Measurements from ENCODE around the gene KLHL42.

The KLHL42 gene

DNA sequence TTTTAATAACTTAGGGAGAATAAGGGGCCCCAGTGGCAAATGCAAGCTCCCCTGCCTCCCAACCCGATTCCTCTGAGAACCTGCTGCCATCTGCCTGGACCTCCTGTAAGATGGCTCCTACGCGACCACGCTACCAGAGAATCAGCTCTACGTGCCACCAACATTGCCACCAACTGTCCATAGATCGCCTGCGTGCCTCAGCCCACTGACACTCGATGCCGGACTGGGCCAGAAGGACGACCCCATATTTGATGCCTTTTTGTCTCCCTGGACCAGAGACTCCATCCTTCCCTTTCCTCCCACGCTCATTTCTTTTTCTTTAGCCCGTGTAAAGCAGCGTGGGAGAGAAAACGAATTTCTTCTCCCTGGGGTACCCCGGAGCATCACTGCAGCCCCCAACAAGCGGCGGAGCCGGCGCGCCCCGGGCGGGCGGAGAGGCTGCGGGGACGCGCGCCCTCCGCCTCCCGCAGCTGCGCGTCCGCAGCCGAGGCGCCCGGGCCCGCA, 565 bp upstream of the KLHL42 start:
- Histone ChIP-seq H3K9me3 (ENCODE audit: control insufficient read depth, insufficient read depth, low read depth, low read length) (no peaks in the 10 kb centered on the region), H3K4me3 (ENCODE audit: low read depth, low read length) (peak overlapping the region; percentile 83), H3K4me1 (ENCODE audit: control insufficient read depth, insufficient read depth, low read length) (peaks cover 9% of the 10 kb centered on the region; the same call in 1 of the 2 replicates), H3K36me3 (ENCODE audit: control insufficient read depth in 2 of 2, insufficient read depth in 1 of 2, low read length in 2 of 2) (peaks cover 7 to 12% of the 10 kb centered on the region in 2 experiments), H3K27ac (ENCODE audit: extremely low read depth, low read depth, low read length) (peak overlapping the region; percentile 99)
- CTCF ChIA-PET = no interaction called here
- POLR2A ChIA-PET = interaction anchor here (1.1 to 1.5 kb wide), 5 partner anchors 11 to 599 kb away, joined by 3 to 5 read pairs (median 3); partner anchors contain the start of gene MRPS35
- TF ChIP-seq GLIS1 (tag by site-specific recombination; IDR thresholded peaks at IDR 0.05) = no peak
- no peak for TF ChIP-seq ZNF239 (tag by site-specific recombination; IDR thresholded peaks at IDR 0.05)
- no peak for TF ChIP-seq MYNN (tag by site-specific recombination; IDR thresholded peaks at IDR 0.05; ENCODE audit: borderline replicate concordance)
- TF ChIP-seq MEIS1 (CRISPR knock-in tag; IDR thresholded peaks at IDR 0.05; ENCODE audit: borderline replicate concordance) = no peak
- TF ChIP-seq, protein P1, sequence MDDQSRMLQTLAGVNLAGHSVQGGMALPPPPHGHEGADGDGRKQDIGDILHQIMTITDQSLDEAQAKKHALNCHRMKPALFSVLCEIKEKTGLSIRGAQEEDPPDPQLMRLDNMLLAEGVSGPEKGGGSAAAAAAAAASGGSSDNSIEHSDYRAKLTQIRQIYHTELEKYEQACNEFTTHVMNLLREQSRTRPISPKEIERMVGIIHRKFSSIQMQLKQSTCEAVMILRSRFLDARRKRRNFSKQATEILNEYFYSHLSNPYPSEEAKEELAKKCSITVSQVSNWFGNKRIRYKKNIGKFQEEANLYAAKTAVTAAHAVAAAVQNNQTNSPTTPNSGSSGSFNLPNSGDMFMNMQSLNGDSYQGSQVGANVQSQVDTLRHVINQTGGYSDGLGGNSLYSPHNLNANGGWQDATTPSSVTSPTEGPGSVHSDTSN (CRISPR knock-in tag; IDR thresholded peaks at IDR 0.05) = no peak
- no peak for TF ChIP-seq BCL6B (tag by site-specific recombination; IDR thresholded peaks at IDR 0.05)
- no peak for TF ChIP-seq ZNF558 (tag by site-specific recombination; IDR thresholded peaks at IDR 0.05)
- TF ChIP-seq ZEB2 (tag by site-specific recombination; IDR thresholded peaks at IDR 0.05) = no peak
- no peak for TF ChIP-seq ZNF48 (tag by site-specific recombination; IDR thresholded peaks at IDR 0.05)
- 0 out of 2 replicates have a peak, but pooled peaks have one; percentile 11 for TF ChIP-seq ZNF501 (tag by site-specific recombination; IDR thresholded peaks at IDR 0.05)
- no peak for TF ChIP-seq ZNF488 (tag by site-specific recombination; IDR thresholded peaks at IDR 0.05)
- TF ChIP-seq ZNF23 (tag by site-specific recombination; IDR thresholded peaks at IDR 0.05; ENCODE audit: borderline replicate concordance) = no peak
- TF ChIP-seq, protein P2, sequence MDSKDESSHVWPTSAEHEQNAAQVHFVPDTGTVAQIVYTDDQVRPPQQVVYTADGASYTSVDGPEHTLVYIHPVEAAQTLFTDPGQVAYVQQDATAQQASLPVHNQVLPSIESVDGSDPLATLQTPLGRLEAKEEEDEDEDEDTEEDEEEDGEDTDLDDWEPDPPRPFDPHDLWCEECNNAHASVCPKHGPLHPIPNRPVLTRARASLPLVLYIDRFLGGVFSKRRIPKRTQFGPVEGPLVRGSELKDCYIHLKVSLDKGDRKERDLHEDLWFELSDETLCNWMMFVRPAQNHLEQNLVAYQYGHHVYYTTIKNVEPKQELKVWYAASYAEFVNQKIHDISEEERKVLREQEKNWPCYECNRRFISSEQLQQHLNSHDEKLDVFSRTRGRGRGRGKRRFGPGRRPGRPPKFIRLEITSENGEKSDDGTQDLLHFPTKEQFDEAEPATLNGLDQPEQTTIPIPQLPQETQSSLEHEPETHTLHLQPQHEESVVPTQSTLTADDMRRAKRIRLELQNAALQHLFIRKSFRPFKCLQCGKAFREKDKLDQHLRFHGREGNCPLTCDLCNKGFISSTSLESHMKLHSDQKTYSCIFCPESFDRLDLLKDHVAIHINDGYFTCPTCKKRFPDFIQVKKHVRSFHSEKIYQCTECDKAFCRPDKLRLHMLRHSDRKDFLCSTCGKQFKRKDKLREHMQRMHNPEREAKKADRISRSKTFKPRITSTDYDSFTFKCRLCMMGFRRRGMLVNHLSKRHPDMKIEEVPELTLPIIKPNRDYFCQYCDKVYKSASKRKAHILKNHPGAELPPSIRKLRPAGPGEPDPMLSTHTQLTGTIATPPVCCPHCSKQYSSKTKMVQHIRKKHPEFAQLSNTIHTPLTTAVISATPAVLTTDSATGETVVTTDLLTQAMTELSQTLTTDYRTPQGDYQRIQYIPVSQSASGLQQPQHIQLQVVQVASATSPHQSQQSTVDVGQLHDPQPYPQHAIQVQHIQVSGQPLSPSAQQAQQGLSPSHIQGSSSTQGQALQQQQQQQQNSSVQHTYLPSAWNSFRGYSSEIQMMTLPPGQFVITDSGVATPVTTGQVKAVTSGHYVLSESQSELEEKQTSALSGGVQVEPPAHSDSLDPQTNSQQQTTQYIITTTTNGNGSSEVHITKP (tag by site-specific recombination; IDR thresholded peaks at IDR 0.05) = no peak
- no peak for TF ChIP-seq ZNF324 (tag by site-specific recombination; IDR thresholded peaks at IDR 0.05)
- no peak for TF ChIP-seq ZNF248 (tag by site-specific recombination; IDR thresholded peaks at IDR 0.05)
- no peak for TF ChIP-seq PRDM6 (tag by site-specific recombination; IDR thresholded peaks at IDR 0.05)
- TF ChIP-seq, protein P3, sequence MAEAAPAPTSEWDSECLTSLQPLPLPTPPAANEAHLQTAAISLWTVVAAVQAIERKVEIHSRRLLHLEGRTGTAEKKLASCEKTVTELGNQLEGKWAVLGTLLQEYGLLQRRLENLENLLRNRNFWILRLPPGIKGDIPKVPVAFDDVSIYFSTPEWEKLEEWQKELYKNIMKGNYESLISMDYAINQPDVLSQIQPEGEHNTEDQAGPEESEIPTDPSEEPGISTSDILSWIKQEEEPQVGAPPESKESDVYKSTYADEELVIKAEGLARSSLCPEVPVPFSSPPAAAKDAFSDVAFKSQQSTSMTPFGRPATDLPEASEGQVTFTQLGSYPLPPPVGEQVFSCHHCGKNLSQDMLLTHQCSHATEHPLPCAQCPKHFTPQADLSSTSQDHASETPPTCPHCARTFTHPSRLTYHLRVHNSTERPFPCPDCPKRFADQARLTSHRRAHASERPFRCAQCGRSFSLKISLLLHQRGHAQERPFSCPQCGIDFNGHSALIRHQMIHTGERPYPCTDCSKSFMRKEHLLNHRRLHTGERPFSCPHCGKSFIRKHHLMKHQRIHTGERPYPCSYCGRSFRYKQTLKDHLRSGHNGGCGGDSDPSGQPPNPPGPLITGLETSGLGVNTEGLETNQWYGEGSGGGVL (tag by site-specific recombination; IDR thresholded peaks at IDR 0.05) = no peak
- peak; percentile 65 for TF ChIP-seq ZFHX2 (tag by site-specific recombination; conservative IDR thresholded peaks at IDR 0.05)
- TF ChIP-seq, protein P4, sequence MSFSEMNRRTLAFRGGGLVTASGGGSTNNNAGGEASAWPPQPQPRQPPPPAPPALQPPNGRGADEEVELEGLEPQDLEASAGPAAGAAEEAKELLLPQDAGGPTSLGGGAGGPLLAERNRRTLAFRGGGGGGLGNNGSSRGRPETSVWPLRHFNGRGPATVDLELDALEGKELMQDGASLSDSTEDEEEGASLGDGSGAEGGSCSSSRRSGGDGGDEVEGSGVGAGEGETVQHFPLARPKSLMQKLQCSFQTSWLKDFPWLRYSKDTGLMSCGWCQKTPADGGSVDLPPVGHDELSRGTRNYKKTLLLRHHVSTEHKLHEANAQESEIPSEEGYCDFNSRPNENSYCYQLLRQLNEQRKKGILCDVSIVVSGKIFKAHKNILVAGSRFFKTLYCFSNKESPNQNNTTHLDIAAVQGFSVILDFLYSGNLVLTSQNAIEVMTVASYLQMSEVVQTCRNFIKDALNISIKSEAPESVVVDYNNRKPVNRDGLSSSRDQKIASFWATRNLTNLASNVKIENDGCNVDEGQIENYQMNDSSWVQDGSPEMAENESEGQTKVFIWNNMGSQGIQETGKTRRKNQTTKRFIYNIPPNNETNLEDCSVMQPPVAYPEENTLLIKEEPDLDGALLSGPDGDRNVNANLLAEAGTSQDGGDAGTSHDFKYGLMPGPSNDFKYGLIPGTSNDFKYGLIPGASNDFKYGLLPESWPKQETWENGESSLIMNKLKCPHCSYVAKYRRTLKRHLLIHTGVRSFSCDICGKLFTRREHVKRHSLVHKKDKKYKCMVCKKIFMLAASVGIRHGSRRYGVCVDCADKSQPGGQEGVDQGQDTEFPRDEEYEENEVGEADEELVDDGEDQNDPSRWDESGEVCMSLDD (tag by site-specific recombination; IDR thresholded peaks at IDR 0.05) = no peak
- TF ChIP-seq ZBTB48 (tag by site-specific recombination; IDR thresholded peaks at IDR 0.05) = peak; percentile 15; the same call in 1 of the 2 replicates
- peak; percentile 51 for TF ChIP-seq ZBTB8A (tag by site-specific recombination; IDR thresholded peaks at IDR 0.05)

All from HEK293 (cell line).